NCI-H1105 (cell line): ENCODE data around the gene FBN3.
"Not testable (repeated sequence)": the region's sequence is repeated elsewhere in the genome, so short reads cannot be mapped to it uniquely, and the experiment has no call there.

ENCODE experiments used
- DNase-seq: peaks from one replicate; lab custom pipeline; 2025; lab: John Stamatoyannopoulos, UW

FBN3 gene

DNA sequence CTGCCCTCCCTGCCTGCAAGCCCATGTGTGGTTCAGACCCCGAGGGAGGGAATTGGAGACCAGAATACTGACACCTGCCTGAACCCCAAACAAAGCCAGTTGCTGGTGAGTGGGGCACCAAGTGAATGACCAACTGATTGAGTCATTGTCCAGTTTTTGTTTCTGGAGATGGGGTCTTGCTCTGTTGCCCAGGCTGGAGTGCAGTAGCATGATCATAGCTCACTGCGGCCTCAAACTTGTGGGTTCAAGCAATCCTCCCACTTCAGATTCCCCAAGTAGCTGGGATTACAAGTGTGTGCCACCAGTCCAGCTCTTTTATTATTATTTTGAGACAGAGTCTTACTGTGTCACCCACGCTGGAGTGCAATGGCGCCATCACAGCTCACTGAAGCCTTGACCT is 92.9 kb downstream of the FBN3 start:
- DNase-seq: no peak

DNA sequence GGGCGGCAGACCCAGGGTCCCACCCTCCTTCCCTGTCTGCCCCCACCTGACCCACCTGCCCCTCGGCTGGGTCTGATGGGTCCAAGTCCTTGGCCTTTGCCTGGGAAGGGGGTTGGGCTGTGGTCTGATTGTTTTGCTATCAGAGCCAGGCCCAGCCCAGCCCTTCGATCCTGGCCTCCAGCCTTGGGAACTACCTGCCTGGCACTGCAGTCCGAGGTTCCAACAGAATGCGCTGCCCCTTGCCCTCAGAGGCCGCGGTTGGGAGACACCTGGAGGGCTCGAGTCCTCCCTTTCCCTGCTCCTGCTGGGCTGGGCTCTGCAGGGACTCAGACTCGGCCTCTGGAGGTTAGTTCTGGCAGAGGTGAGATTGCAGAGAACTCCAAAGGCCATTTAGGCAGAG is 95.2 kb downstream of the FBN3 start:
- no peak for DNase-seq

DNA sequence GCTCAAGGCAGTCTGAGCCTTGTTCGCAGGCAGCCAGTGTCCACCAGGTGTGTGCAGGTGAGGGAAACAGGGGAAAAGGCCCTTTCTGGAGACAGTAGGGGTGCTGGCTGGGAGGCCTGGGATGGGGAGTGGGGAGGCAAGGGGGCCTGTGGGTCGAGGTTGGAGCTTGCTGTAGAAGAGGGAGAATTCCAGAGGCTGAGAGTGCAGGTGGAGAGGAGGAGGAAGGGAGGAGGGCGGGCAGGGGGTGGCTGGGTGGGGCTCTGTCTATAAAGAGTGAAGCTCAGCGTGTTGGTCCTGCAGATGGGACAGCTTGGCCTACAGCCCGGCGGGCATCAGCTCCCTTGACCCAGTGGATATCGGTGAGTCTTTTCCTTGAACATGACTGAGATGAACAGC is 96.9 kb downstream of the FBN3 start, which contains the start of gene CCL25:
Gene CCL25 (plus strand): TSS at position 297 of the 396 bp plus-strand sequence. CDS start 290 bp downstream, outside the sequence.
- no peak for DNase-seq

GRCh38 chr19:8050274-8051096 is 98.9 kb downstream of the FBN3 start:
- no peak for DNase-seq

DNA sequence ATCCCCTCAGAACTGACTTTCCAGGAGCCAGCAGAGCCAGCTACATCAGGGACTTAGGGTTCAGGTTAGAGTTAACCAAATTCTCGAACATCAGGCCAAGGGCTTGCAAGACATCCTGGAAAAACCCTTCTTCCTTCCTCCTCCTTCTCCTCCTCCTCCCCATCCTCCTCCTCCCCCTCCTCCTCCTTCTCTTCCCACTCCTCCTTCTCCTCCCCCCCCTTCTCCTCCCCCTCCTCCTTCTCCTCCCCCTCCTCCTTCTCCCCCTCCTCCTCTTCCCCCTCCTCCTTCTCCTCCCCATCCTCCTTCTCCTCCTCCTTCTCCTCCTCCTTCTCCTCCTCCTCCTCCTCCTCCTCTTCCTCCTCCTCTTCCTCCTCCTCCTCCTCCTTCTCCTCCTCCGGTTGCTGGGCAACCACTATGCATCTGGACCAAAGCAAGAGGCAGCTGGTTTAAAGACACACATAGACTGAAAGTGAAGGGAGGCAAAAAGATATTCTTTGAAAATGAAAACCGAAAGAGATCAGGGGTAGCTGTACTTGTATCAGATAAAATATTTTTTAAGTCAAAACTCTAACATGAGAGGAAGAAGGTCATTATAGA is 102.7 kb downstream of the FBN3 start:
- DNase-seq: no peak

DNA sequence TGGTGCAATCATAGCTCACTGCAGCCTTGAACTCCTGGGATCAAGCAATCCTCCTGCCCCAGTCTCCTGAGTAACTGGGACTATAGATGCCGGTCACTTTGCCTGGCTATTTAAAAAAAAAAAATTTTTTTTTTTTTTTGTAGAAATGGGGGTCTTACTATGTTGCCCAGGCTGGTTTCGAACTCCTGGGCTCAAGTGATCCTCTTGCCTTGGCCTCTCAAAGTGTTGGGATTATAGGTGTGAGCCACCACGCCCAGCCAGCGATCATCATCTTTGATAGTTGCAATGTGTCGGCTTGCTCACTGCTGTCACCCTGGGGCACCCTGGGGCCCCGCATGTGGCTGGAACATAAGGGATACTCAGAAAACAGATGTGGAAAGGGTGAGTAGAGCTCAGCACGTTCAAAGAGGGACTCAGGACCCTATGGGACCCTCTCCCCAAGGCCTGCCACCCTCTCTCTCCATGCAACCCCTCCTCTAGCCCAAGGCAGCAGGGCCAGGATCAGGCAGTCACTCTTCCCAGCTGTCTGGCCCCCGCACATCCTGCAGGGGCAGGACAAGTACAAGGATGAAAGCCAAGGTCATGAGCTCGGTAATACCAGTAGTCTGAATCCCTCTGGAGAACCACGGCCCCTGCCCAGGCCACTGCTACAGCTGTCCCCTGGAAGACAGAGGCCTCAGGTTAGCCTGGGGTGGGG is 103.4 kb downstream of the FBN3 start:
- no peak for DNase-seq

- no peak for DNase-seq
Measured at GRCh38 chr19:8044018-8044417, 105.4 kb downstream of the FBN3 start.

DNA sequence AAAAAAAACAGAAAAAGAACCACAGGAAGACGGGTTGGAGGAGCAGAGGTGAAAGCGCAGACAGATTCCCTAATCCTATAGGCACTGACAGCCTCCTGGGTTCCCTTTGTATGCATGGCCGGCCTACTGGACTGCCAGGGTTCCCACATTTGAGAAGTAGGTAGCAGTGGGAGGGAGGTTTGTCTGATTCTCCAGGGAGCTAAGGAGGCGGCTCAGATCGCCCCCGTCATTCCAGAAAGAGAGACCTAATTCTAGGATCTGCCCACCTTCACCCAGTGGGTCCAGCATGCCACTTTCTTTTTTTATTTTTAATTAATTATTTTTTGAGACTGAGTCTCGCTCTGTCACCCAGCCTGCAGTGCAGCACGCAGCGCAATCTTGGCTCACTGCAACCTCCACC is 106.5 kb downstream of the FBN3 start:
- no peak for DNase-seq

DNA sequence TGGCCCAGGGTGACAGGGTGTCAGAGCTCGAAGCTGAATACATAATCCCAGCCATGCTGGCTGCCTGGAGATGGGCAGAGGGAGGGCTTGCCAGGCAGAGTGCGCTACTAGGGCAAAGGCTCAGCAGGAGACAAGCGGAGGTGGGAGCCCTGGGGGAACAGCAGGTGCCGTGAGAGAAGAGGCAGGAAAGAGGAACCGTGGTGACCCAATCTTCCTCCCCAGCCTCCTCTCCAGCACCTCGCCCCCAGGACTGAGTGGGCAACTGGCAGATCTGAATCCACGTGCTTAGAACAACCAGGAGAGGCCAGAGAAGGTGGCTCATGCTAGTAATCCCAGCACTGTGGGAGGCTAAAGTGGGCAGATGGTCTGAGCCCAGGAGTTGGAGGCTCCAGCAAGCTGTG is 107.9 kb downstream of the FBN3 start:
- no peak for DNase-seq

DNA sequence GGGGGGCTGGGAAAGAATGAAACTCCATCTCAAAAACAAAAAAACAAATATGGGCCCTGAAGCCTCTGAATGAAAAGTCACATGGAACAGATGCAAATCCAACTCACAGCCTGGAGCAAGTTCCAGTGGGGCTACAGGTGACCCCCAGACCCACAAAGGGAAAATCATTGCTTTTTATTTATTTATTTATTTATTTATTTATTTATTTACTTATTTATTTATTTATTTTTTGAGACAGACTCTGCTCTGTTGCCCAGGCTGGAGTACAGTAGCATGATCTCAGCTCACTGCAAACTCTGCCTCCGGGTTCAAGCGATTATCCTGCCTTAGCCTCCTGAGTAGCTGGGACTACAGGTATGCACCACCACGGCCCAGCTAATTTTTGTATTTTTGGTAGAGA is 110.2 kb downstream of the FBN3 start:
- no peak for DNase-seq

GRCh38 chr19:8038815-8039214 is 110.6 kb downstream of the FBN3 start:
- no peak for DNase-seq

DNA sequence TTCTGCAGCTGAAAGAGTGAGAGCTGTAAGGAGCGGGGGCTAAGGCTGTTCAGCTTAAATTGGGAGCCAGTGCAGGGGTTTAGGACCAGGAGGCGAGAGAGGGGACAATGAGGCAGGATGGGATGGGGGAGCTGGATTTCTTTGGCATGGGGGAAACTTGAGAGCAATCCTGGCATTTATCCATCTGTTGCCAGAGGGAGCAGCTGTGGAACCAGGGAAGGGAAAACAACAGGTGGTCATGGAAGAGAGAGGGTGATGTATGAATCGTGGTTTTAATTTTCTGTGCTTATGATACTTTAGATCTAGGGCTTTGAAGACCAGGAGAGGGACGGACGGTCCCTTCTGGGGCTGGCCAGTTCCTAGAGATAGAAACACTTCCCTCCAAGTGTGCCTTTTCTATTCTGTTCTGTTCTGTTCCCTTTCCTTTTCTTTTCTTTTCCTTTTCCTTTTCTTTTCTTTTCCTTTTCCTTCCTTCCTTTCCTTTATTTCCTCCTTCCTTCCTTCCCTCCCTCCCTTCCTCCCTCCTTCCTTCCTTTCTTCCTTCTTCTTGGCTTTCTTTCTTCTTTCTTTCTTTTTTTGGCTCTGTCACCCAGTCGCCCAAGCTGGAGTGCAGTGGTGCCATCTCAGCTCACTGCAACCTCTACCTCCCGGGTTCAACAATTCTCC is 112.8 kb downstream of the FBN3 start:
- DNase-seq: peak; percentile 51

GRCh38 chr19:8034178-8034525 is 115.2 kb downstream of the FBN3 start:
- no peak for DNase-seq

DNA sequence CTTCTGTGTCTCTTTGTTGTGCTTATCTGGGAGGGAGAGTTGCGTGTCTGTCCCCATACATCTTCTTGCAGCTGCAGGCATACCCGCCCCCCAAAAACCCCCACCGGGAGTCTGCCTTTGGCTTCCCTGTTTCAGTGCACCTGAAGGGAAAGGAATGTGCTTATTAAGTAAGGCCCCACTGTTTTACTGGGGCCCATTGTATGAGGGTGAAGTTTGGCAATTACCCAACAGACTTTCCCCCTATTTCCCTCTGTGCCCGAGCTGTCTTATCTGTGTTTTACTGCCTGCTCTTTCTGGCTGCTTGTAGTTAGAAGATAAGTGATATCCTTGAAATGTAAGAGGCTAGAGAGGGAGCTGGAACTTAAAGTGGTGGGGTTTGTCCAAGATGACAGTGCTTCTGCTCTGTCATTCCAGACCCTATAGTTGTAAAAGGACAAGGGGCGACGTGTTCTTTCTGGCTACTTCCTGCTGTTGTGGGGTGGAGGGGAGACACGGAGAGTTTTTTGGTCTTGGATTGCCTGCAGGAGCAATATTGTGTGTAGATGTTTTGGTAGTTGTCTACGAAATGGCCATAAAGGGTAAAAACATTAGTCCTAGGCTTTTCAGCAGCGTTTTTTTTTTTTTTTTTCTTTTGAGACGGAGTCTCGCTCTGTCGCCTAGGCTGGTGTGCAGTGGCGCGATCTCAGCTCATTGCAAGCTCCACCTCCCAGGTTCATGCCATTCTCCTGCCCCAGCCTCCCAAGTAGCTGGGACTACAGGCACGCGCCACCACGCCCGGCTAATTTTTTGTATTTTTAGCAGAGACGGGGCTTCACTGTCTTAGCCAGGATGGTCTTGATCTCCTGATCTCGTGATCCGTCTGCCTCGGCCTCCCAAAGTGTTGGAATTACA is 115.9 kb downstream of the FBN3 start:
- DNase-seq: not testable (repeated sequence)

- no peak for DNase-seq
Measured at GRCh38 chr19:8030960-8031359, 118.4 kb downstream of the FBN3 start.

DNA sequence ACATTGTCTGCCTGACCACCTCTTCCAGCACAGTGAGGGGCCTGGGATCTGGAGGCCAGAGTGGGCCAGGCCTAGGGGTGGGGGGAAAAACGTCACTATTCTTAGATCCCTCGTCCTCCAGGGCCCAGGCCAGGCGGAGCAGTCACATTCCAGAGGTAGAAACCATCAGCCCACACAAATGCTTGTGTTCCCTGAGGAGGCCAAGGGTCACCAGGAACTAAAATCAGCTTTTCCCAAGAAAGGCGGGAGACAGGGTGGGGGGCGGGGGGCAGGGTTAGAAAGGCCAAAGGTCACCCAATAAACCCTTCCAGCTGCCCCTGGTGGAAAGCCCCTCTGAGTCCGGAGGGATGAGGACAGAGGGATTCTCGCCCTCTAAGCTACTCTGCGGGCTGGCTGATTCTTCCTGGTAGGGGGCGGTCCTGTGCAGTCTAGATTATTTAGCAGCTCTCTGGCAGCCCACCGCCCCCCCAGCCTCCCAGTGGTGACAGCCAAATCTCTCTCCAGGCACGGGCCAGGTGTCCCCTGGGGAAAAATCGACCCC is 120.4 kb downstream of the FBN3 start:
- no peak for DNase-seq

DNA sequence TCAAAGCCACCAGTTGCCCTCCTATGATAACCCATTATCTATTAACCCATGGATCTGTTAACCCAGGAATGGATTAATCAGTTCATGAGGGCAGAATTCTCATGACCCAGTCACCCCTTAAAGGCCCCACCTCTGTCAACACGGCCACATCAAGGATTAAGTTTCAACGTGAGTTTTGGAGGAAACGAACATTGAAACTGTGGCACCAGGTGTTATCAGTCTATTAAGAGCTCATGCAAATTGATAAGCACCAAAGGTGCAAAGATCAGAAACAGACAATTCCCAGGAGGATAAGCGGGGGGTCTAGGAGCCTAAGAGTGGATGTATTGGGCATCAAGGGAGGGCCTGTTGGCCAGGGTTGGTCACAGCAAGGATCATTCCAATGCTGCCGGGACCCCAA is 124.1 kb downstream of the FBN3 start:
- no peak for DNase-seq

GRCh38 chr19:8024256-8024655 is 125.1 kb downstream of the FBN3 start:
- DNase-seq: not testable (repeated sequence)

GRCh38 chr19:8023371-8023770 is 126.0 kb downstream of the FBN3 start:
- DNase-seq: no peak

DNA sequence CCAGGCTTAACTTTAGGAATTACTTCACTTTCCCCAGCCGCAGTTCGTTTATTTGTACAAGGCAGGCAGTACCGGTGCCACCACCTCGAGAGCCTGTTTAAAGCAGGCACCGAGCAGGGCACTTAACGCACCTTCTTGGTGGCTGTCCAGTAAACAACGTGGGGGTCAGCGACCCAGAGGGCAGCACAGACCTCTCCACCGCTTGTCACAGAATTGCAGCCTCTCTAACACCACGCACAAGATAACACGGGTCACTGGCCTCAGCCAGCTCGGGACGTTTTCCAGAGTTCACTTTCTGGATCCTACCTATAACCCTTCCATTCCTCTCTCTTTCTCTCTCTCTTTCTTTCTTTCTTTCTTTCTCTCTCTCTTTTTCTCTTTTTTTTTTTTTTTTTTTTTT is 127.1 kb downstream of the FBN3 start:
- DNase-seq: no peak

DNA sequence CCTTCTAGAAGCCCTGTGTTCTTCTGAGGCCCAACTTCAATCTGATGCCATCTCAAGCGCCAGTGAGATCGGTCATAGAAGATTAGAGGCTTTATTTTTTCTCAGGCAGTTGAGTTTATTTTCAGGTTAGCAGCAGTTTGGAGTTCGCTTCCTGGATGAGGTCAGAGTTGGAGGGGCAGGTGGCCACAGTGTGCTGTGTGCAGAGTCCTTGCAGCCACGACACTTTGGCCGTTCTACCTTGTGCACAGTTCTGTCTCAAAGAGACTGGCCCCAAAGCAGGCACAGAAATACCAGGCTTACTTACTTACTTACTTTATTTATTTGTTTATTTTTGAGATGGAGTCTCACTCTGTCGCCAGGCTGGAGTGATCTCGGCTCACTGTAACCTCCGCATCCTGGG is 128.0 kb downstream of the FBN3 start:
- DNase-seq: no peak
